HG03342 (cell line): ENCODE results near the gene COA1.
"Not testable (repeated sequence)": the region's sequence is repeated elsewhere in the genome, so short reads cannot be mapped to it uniquely, and the experiment has no call there.

ENCODE experiments used
- ATAC-seq: cut with Tn5 transposase; IDR thresholded peaks from one replicate; pipeline ENCODE4 v1.9.1; 2021; ENCODE audit warnings: mild to moderate bottlenecking, moderate library complexity; ENCODE audit not compliant: unreplicated experiment

COA1 gene

GRCh38 chr7:43636093-43636492 is 93.2 kb downstream of the COA1 start:
- ATAC-seq, result no peak

GRCh38 chr7:43634384-43634783 is 94.9 kb downstream of the COA1 start:
- no peak for ATAC-seq

GRCh38 chr7:43632746-43633145 is 96.6 kb downstream of the COA1 start:
- ATAC-seq, result no peak

- no peak for ATAC-seq
Measured at GRCh38 chr7:43631559-43631958, 97.8 kb downstream of the COA1 start.

GRCh38 chr7:43630482-43630881 is 98.8 kb downstream of the COA1 start:
- ATAC-seq, result no peak

- ATAC-seq, result no peak
Measured at GRCh38 chr7:43629857-43630256, 99.5 kb downstream of the COA1 start.

GRCh38 chr7:43628431-43628830 is 100.9 kb downstream of the COA1 start:
- ATAC-seq, result no peak

GRCh38 chr7:43627798-43628197 is 101.5 kb downstream of the COA1 start:
- ATAC-seq, result not testable (repeated sequence)

- no peak for ATAC-seq
Measured at GRCh38 chr7:43626695-43627094, 102.6 kb downstream of the COA1 start.

GRCh38 chr7:43625980-43626379 is 103.3 kb downstream of the COA1 start:
- ATAC-seq, result no peak

- no peak for ATAC-seq
Measured at GRCh38 chr7:43625453-43625852, 103.9 kb downstream of the COA1 start.

- no peak for ATAC-seq
Measured at GRCh38 chr7:43624156-43624555, 105.2 kb downstream of the COA1 start.

GRCh38 chr7:43621729-43622448 is 107.4 kb downstream of the COA1 start:
- no peak for ATAC-seq

- ATAC-seq, result no peak
Measured at GRCh38 chr7:43619213-43620012, 109.9 kb downstream of the COA1 start.

- no peak for ATAC-seq
Measured at GRCh38 chr7:43618073-43618472, 111.2 kb downstream of the COA1 start.

- ATAC-seq, result no peak
Measured at GRCh38 chr7:43616977-43617376, 112.3 kb downstream of the COA1 start.

GRCh38 chr7:43615558-43616145 is 113.7 kb downstream of the COA1 start:
- no peak for ATAC-seq

- peak; percentile 64 for ATAC-seq
Measured at GRCh38 chr7:43612599-43613589, 116.4 kb downstream of the COA1 start.

GRCh38 chr7:43612128-43612527 is 117.2 kb downstream of the COA1 start:
- no peak for ATAC-seq

- ATAC-seq, result no peak
Measured at GRCh38 chr7:43609097-43609496, 120.2 kb downstream of the COA1 start.

GRCh38 chr7:43604251-43604650 is 125.1 kb downstream of the COA1 start:
- ATAC-seq, result no peak
